ENCODE data around the gene MAPKAPK3.

GRCh38 chr3:50676031-50676705, 59.2 kb downstream of the MAPKAPK3 start:
- TF ChIP-seq POLR2A (IDR thresholded peaks at IDR 0.05; ENCODE audit: low read depth, low read length), result no peak
- no peak for TF ChIP-seq CTCF (conservative IDR thresholded peaks at IDR 0.05; ENCODE audit: low read depth, low read length)
- TF ChIP-seq MAFK (IDR thresholded peaks at IDR 0.05; ENCODE audit: low read depth, low read length), result no peak
- no peak for TF ChIP-seq RFX5 (IDR thresholded peaks at IDR 0.05; ENCODE audit: low read depth, low read length)
- no peak for TF ChIP-seq FOS (IDR thresholded peaks at IDR 0.05; ENCODE audit: low read depth, low read length)
- no peak for TF ChIP-seq BHLHE40 (IDR thresholded peaks at IDR 0.05; ENCODE audit: low read depth, low read length)
- no peak for TF ChIP-seq SMC3 (IDR thresholded peaks at IDR 0.05; ENCODE audit: low read depth, low read length)
- no peak for TF ChIP-seq RAD21 (IDR thresholded peaks at IDR 0.05; ENCODE audit: low read length)
- no peak for TF ChIP-seq USF2 (IDR thresholded peaks at IDR 0.05; ENCODE audit: low read depth, low read length)
- no peak for TF ChIP-seq CEBPB (IDR thresholded peaks at IDR 0.05; ENCODE audit: low read depth, low read length)
- TF ChIP-seq MXI1 (IDR thresholded peaks at IDR 0.05; ENCODE audit: borderline replicate concordance, low read depth, low read length), result no peak

All from IMR-90 (cell line).